Measurements from ENCODE around the gene RAP1GAP.
A peak's percentile ranks its signal among the peaks of the same experiment; 100 is the strongest.

RAP1GAP gene

DNA sequence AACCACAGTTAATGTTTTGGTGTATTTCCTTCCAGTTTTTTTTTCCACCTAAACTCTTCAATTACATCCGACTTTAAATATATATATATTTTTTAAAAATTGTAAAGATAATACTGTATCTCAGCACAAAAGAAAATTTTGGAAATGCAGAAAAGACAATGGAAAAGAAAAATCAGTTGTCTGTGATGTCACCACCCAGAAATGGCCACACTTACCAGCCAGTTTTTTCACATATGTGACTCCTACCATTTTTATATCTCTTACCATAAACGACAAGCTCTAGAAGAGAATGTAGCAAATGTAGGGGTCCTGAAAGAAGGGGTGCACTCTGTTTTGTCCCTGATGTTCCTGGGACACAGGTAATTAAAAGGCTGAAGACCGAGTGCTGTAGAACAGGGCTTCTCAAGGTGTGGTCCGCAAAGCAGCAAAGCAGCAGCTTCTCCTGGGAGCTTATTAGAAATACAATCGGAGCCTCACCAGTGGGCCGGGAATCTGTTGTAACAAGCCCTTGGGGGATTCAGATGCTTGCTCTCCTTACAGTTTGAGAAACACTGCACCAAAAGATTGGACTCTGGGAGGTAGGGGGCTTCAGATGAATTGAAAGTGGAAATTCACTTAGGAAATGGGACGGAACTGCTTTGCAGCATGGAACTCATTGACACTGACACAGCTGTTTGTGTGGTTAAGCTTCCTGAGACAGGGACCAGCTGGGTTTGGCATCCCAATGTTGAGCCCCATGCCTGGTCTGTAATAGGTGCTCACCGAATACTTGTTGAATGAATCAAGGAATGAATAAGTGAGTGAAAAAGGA lies 115.8 kb downstream of the RAP1GAP start:
- no peak for DNase-seq

DNA sequence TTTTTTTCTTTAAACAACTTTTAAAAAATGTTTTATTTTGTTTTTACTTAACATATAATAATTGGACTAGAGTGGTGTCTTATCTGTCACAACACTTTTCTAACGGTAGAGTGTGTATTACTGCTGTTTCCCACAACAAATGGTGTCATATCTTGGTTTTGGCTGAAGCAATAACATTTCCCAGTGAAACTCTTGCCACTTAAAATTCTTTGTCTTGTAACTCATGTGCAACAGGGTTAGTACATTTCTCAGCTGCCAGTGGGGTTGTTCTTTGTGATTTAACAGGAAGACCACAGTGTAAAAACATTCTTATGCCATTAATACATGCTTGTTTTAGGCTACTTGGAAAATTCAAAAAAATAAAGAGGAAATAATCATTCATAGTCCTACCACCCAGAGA lies 116.4 kb downstream of the RAP1GAP start:
- DNase-seq, result no peak

DNA sequence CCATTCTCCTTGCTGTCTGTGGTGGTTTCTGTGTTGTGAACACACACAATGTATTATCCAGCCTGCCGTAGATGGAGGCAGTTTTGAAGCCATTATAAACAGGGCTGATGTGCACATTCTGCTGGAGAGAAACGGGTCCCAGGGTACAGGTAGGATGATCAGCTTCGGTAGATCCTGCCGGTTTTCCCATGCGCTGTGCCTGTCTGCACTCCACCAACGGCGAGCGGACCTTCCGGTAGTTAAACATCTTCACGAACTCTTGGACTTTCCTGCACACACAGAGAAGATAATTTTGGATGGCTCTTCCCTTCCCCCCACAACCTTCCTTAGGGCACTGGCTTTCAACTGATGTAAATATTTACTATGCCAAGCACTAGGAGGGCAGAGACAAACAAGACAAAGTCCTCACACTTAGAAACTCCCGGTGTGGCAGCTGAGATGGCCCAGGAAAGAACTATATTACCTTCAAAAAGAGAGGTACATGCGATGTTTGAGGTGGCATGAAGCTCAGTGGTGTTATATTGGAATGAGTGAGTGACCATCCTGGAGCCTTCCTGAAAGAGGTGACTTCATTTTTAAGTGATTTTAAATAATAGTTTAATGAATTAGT lies 118.2 kb downstream of the RAP1GAP start:
- no peak for DNase-seq

DNA sequence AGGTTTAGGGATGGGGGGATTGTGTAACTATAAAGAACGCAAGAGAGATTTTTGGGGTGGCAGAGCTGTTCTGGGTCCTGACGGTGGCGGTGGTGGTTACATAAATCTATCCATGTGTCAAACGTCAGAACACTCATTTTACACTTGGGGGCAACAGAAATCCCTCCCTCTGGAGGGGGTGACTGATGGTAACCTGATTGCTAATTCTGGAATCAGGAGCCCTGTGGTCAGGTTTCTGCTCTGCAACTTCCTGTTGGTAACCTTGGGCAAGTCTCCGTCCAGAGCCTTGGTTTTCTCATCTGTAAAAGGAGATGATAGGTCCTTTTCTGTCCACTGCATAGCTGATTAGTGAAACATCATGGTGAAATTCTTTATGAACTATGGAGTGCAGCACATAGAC lies 119.1 kb downstream of the RAP1GAP start:
- no peak for DNase-seq

DNA sequence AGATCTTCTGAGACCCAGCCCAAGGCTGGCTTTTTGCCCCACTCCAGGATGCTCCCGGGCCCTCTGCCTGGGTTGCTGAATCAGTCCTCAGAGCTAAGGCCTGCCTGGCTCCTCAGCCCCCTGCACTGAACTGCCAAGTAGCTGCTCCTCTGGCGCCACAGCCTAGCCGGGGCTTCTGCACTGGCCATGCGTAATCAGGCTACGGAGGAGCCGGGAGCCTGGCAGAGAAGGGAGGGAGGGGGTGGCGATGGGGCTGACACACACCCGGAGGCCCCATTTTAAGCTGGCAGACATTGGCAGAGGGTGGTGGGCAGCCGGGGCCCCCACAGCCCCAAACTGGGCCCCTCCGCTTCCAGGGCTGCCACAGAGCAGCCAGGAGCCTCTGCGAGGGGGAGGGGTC lies 121.3 kb downstream of the RAP1GAP start:
- DNase-seq, result peak in 44 of 56 donors; percentile 5 to 76 (median 36)
